B cell (primary cell): ENCODE data around the gene STAC.

Source experiments
- EZH2 ChIP-seq: IDR thresholded peaks from 2 replicates; pipeline ENCODE4 v1.6.1; 2012; ENCODE audit warnings: borderline replicate concordance, low read depth, mild to moderate bottlenecking, moderate library complexity, low read length; ENCODE audit not compliant: insufficient read depth, poor library complexity, severe bottlenecking
- TF ChIP-seq, protein P1 (sequence below): fragments of 200-600 bp; IDR thresholded peaks from one replicate; pipeline ENCODE4 v1.8.0; 2022; ENCODE audit warnings: antibody characterized with exemption, mild to moderate bottlenecking

- TF ChIP-seq, protein P1, sequence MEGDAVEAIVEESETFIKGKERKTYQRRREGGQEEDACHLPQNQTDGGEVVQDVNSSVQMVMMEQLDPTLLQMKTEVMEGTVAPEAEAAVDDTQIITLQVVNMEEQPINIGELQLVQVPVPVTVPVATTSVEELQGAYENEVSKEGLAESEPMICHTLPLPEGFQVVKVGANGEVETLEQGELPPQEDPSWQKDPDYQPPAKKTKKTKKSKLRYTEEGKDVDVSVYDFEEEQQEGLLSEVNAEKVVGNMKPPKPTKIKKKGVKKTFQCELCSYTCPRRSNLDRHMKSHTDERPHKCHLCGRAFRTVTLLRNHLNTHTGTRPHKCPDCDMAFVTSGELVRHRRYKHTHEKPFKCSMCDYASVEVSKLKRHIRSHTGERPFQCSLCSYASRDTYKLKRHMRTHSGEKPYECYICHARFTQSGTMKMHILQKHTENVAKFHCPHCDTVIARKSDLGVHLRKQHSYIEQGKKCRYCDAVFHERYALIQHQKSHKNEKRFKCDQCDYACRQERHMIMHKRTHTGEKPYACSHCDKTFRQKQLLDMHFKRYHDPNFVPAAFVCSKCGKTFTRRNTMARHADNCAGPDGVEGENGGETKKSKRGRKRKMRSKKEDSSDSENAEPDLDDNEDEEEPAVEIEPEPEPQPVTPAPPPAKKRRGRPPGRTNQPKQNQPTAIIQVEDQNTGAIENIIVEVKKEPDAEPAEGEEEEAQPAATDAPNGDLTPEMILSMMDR, result no peak
- TF ChIP-seq EZH2, result no peak
These were observed 54.6 kb downstream of the STAC start for GRCh38 chr3:36434687-36435426.
